Stimulated activated CD4-positive, alpha-beta T cell treated with anti-CD3 and anti-CD28 coated beads, Interleukin-4, amount 100 ng/mL, for 24 hours (primary cell): Measurements from ENCODE around the gene COL9A3.

Experiments used
- DNase-seq: peaks from one replicate; pipeline ENCODE4 v3.0.0-alpha.2; 2020

COL9A3 gene

DNA sequence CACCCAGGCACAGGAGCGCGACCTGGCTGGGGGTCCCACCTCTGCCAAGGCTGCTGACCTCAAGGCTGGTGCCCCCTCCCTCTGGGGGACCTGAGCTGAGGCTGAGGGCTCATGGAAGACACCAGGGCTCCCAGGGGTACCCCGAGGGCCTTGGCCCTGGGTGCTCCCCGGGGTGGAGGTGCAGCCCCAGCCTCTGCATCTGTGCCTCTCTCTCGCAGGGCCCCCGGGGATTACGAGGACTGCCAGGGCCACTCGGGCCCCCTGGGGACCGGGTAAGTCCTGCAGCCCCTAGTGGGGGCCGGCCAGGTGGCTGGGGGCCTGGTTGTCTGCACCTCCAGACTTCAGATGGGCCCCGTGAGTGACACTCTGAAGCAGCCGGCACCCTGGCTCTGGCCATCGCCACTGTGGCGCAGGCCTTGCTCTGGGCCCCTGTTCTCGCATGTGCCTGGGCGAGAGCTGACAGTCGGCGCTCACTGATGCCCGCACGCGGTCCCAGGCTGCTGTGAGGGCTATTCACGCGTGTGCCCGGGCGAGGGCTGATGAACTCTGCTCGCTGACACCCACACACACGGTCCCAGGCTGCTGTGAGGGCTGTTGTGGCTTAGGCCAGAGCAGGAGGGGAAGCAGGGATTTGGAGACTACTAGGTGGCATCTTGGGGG, 9.3 kb downstream of the COL9A3 start:
- DNase-seq = no peak

DNA sequence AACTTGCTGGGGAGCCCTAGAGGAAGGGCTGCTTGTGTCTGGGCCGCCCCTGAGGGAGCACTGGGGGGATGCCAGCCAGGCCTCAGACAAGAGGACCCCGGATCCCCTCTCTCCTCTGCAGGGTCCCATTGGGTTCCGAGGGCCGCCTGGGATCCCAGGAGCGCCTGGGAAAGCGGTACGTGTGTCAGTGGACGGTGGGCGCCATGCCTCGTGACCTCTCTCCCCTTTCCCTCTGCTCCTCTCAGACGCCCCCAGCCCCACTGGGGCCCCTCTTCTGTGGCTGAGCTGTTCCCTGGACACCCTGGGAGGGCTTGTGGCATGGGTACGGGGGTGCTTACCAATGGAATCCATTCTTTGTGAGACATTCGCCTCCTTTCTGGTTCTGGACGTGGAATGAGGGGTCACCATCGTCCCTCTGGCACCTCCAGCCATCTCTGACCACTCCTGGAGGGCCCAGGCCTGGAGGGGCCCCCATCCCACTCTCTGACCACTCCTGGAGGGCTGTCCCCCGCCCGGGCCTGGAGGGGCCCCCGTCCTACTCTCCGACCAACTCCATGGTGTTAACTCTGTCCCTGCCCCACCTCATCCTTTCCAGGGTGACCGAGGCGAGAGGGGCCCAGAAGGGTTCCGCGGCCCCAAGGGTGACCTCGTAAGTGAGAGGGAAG, 9.9 kb downstream of the COL9A3 start:
- no peak for DNase-seq

DNA sequence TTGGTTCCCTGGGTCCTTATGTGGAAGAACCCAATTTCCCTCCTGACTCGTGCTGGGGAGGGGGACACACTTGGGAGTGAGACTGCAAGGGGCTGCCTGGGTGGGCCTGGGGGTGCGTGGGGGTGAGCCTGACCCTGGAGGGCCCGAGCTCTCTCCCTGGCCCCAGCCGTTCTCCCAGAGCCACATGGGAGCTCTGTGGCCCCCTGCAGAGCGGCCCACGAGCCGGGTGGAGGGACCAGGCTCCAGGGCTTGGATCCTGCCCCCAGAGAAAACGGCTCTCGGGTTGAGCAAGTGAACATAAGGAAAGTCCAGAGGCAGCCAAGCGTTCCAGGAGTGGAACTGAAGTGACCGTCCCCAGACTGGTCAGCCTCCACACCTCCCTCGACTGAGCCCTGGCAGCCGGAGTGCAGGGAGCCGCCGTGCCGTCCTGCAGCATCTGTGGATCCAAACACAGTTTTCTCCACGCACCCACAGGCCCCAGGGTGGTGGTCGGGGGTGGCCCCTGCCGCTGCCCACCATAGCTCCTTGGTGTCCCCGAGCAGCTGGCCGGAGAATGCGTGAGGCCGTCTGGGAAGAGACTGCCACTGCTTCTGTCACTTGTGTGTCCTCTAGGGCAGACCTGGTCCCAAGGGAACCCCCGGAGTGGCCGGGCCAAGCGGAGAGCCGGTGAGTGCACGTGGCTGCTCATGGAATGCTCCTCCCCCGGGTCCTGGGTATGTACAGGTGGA, 10.6 kb downstream of the COL9A3 start:
- DNase-seq = no peak

DNA sequence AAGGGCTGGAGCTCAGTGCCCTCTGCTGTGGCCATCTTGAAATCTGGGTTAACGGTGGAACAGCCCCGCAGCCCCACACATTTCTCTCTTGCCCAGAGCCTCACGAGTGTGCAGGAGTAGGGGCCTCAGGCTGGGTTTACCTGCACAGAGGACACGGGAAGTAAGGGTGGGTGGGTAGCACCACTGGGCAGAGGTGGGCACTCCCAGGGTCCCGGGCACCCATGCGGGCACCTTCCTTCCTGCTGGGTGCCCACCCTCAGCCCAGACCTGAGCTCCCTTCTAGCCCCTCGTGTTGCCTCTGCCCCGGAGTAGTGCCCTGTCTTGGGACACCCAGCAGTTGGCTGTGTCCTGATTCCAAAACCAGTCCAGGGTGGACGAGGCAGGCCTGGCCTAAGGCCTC, 11.2 kb downstream of the COL9A3 start:
- no peak for DNase-seq

DNA sequence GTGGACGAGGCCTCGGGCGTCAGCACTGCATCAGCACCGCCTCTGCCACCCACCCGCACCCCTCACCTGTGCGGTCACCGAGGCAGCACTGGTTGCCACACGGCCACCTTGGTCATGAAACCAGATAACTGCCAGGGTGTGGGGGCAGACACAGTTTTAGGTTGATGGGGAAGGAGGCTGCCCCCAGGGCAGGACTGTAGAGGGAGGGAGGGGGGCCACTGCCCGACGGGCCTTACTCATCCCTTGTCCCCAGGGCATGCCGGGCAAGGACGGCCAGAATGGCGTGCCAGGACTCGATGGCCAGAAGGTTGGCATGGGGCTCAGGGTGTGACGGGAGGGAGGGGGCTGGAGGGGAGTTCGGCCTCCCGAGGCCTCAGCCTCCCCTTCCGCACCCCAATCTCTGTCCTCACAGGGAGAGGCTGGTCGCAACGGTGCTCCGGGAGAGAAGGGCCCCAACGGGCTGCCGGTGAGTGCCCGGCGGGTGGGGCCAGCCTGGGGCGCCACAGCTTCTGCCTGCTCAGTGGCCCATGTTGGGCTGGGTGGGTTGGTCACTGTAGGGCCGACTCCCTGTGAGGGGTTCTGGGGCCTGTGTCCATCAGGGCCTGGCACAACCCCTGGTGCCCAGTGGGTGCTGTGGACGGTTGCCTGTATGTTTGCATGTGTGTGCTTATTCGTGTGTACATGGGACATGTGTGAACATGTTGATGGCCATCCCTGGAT, 11.8 kb downstream of the COL9A3 start:
- DNase-seq = no peak

DNA sequence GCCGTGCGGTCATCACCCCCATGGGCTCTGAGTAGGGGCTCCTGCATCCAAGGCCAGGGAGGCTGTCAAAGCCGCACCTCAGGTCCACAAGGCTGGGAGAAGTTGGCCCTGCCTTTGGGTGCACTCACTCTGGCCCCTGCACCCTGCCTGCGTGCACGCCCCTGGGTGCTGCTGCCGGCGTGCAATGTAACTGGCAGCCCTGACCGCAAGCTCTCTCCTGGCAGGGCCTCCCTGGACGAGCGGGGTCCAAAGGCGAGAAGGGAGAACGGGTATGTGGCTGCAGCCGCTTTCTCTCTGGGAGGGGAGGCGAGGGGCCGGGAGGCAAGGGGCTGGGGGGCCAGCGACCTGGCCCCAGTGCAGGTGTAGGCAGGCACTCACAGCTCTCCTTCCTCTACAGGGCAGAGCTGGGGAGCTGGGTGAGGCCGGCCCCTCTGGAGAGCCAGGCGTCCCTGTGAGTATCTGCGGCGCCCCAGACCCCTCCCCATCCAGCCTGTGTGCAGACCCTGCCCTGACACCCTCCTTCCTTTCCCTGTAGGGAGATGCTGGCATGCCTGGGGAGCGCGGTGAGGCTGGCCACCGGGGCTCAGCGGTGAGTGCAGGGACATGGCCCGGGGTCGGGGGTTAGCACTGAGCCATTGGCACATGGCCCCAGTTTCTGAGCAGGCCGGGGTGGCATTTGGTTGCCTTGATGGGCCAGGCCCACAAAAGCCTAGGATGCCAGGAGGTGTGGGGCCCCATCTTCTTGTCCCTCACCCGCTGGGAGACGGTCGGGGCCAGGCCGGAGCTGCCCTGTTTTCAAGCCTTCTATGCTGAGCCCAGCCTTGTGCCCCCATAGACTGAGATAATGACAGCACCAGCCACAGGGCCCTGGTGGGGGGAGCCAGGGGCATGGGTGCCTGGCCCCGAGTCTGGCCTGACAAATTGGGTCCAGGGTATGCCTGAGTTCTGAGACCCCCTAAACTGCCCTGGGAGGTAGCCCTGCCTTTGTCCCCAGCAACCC, 12.7 kb downstream of the COL9A3 start:
- DNase-seq = no peak

DNA sequence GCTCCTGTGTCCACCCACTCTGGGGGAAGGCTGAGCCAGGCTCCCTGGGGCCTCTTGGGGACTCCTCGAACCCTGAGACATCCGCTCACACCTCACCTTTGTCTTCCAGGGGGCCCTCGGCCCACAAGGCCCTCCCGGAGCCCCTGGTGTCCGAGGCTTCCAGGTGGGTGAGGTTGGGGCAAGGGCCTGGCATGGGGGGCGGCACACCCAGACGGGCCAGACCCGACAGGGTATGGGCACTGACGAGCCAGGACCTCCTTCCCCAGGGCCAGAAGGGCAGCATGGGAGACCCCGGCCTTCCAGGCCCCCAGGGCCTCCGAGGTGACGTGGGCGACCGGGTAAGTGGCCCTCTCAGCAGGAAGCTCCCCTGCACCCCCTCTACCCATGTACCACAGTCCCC, 13.4 kb downstream of the COL9A3 start:
- no peak for DNase-seq

DNA sequence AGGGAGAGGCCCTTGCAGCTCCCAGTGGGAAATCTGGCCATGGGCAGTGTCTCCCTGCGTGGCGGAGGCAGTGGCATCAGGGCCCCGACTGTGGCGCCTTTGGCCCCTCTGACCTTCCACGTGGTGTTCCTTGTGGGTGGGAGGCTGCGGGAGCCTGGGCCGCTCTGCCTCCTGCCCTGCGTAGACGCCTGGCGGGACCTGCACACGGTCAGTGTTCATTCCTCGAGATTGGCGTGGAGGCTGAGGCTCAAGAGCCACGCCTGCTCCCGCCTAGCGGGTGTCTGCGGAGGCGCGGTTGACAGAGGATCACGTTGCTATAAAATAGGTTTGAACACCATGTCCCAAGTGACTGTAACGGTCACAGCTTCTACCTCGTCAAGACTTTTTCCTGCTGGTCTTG, 14.0 kb downstream of the COL9A3 start:
- no peak for DNase-seq

DNA sequence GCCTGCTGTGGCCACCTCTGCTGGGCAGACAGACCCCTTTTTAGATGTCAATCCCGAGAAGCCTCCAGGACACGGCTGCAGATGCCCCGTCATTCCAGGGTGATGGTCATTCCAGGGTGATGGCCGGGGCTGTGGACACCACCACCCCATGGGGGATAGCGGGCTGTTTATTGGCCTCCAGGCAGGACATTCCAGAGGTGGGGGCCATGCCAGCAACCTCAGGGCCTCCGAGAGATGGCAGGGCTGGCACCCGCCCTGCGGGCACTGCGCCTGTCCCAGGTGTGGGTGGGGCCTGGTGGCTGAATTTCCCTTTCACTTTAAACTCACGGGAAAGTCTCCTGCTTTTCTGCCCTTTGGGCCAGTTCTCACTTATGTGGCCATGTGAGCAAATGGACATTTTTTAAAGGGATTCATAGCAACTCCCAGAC, 14.5 kb downstream of the COL9A3 start:
- DNase-seq = no peak

DNA sequence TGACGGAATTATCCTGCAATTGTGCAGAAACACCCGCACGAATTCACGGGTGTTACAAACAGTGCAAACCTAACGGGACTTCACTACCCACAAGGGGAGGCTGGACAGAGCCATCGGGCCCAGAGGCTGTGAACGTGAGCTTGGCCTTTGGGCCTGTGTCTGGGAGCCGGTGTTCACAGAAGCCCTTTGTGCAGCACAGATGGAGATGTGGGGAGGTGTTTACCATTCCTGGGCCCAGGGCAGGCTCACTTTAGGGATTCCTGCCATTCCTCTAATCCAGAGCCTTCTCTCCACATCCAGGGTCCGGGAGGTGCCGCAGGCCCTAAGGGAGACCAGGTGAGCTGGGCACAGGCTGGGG, 15.0 kb downstream of the COL9A3 start:
- DNase-seq = no peak

DNA sequence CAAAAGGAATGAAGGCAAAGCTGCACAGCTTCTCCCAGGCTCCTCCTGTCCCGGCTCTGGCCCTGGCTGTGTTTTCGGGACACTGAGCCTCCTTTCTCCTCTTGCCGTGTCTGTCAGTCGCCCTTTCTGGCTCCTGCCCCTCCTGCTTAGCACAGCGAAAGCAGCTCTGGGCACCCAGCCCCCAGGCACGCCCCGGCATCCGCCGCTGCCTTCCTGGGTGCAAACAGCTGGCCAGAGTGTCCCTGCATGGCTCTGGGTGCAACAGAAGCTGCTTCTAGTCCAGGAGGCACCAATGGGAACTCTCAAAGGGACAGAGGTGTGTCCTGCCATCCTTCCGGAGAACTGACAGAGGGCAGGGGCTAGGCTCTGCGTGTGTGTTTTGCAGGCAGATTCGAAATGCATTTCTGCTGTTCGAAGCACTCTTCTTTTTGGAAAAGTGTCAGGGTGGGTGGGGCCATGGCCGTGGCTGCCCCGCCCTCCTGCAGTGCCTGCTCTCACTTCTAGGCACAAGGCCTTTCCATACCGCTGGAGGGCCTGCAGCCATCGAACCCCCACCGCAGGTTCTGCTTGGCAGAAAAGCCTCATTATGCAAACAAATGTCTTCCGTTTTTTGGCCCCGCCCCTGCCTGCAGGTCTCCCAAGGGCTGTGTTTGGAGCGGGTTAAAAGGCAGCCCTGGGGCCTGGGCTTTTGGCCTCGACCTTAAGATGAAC, 15.5 kb downstream of the COL9A3 start:
- DNase-seq = no peak

DNA sequence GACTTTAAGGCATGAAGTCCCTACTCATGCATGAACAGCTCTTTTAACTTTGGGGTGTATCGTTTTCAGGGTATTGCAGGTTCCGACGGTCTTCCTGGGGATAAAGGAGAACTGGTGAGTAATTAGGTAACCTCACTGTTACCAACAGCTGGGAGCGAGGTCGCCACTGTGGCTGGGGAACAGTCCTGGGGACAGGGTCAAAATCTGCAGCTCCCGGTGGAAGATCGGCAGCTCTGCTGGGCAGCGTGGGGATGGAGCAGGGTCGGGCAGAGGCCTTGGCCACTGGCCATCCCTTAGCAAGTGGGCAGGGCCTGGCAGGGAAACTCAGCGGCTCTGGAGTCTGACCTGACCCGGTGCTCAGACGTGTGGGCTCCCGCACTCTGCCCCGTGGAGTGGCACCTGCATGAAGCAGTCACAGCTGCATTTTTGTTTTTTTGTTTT, 16.1 kb downstream of the COL9A3 start:
- no peak for DNase-seq

DNA sequence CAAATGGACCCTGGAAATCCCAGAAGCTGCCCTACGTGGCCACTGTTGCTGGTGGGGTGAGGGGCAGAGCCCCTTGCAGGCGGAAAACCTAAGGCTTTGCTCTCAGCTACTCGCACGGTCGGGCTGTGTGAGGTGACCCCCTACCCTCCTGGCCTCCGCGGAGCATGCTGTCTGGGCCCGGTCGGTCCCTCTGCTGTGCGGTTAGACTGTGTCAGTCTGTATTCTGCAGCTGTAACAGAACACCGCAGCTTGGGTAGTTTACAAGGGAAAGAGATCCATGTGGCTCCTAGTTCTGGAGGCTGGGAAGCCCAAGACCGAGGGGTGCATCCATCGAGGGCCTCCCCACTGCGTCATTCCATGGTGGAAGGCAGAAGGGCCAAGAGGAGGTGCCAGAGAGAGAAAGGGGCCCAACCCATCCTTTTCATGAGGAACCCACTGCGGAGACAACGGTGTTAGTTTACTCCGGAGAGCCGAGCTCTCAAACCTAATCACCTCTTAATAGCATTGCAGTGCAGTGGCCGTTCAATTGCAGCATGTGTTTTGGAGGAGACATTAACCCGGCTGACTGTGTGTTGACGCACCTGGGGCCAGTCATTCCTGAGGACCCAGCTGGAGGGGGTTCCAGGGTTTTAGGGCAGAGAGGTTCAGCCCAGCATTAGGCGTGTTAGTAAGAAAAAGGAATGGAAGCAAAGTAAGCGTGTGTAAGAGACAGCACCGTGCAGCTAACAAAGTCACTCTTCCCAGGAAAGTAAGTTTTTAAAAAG, 18.3 kb downstream of the COL9A3 start:
- DNase-seq = no peak

DNA sequence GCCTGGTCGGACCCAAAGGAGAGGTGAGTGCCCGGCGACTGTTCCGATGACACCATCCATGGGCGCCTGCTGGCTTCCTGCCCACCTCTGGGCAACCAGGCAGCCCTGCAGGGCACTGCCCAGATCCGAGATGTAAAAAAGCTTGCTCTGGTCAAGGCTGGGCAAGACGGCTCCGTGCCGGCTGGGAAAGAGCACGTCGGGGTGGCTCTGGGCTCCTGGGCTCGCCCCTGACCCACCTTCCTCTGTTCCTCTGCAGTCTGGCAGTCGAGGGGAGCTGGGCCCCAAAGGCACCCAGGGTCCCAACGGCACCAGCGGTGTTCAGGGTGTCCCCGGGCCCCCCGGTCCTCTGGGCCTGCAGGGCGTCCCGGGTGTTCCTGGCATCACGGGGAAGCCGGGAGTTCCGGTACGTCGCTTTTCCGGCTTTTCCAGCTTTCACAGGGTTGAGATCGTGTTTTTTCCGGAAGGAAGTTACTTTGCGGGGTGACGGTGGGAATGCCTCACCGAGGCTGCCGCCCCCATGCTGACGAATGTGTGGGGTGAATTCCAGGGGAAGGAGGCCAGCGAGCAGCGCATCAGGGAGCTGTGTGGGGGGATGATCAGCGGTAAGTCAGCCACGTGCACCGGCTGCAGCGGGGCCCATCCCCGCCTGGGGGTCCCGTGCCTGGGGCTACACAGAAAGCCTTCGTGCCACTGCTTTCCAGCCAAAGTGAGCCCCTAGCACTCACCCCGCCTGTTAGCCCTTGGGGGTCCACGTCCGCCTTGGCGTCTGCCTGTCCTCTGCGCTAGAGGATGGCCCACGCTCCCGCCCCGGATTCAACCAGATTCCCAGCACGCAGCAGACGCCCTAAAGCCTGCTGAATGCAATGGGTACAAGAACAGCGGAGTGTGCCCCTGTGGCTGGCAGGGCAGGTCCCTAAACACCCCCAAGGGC, 19.3 kb downstream of the COL9A3 start:
- no peak for DNase-seq

DNA sequence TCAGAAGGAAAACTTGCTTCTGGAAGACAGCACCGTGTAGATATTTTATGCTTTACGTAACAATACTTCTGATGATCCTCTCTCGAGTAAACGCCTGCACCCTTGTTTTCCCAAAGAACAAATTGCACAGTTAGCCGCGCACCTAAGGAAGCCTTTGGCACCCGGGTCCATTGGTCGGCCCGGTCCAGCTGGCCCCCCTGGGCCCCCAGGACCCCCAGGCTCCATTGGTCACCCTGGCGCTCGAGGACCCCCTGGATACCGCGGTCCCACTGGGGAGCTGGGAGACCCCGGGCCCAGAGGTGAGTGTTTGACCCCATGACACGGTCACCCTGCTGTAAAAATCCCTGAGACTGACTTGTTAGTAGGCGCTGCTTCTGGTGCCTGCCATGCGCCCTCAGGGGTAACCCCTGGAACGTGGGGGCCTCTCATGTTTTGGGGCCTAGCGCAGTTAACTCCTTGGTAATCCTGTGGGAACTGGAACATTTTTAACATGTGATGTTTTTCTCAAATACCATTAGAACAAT, 20.2 kb downstream of the COL9A3 start:
- no peak for DNase-seq

DNA sequence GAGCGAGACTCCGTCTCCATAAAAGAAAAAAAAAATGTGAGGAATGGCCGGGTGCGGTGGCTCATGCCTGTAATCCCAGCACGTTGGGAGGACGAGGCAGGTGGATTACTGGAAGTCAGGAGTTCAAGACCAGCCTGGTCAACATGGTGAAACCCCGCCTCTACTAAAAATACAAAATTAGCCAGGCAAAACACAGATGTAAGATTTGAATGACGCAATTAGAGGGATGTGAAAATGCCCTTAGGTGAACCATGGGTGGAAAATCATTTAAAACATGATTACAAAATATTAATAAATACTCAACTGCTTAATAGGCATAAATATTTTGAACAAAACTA, 20.9 kb downstream of the COL9A3 start:
- DNase-seq = no peak

DNA sequence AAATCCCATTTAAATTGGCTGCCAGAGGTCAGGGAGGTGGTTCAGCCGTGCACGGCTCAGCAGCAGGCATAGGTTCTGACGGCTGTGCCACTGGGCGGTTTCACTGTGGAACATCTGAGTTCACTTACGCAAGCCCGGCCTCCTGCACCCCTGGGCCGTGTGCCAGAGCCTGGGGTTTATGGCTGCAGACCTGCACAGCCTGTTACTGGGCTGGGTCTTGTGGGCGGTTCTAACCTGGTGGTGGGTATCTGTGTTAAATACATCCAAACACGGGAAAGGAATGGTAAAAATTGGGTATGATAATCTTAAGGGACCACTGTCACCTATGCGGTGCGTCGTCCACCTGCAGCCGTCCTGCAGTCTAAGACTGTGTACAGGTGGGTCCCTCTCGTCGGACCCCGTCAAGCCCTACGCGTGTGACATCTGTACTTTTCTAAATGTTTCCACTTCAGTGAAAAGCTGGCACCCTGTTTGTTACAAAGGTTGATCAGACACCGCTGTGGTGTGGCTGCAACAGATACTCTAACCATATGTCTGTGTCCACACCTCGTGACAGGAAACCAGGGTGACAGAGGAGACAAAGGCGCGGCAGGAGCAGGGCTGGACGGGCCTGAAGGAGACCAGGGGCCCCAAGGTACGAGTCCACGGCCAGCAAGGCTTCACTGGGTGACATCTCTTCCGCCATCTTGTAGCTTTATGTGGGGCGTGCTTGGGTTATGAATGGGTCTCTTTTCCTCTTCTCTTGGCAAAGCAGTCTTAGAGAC, 21.5 kb downstream of the COL9A3 start:
- no peak for DNase-seq

DNA sequence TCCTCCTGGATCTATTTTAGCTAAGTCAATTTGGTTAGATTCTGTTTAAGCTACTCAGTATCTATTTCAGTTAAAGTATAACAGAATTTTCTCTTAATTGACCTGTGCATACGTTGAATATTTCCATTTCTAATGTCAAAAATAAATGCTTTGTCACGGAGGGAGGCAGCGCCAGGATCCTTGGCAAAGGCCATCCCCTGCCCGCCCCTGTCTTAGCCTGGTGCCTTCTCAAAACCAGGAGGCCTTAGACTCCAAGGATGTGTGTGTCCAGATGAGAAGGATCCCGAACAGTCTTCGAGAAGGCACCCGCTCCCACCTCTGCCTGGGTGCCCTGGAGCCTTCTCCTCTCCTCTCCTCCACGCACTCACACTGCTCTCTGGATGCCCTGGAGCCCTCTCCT, 22.4 kb downstream of the COL9A3 start:
- no peak for DNase-seq

DNA sequence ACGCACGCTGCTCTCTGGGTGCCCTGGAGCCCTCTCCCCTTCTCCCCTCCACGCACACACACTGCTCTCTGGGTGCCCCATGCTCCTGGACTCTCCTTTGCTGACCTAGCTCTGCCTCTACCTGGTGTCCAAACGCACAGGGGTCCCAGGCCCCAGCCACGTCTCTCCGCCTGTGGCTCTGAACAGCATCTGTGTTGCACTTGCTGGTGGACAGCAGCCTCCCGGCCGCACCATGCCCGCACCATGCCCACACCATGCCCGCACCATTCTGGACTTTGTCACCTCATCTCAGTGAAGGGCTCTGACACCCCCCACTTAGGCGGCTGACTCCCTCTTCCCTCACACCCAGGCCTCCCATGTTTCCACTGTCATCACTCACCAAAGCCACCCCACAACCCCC, 23.0 kb downstream of the COL9A3 start:
- no peak for DNase-seq
